ACHN (cell line): ENCODE data around the gene CACNB2.
A peak's percentile ranks its signal among the peaks of the same experiment; 100 is the strongest.

Source experiments
- DNase-seq: peaks from one replicate; pipeline ENCODE4 v3.0.0-alpha.2; 2015
- in situ Hi-C: cut with HindIII; loops from 2 replicates; pipeline ENCODE4 v1.10.0; 2017; ENCODE audit warnings: low sequenced_read_pairs, low pct_ligation_motif_present, low pct_unique_long_range_greater_than_20kb

Gene CACNB2

DNA sequence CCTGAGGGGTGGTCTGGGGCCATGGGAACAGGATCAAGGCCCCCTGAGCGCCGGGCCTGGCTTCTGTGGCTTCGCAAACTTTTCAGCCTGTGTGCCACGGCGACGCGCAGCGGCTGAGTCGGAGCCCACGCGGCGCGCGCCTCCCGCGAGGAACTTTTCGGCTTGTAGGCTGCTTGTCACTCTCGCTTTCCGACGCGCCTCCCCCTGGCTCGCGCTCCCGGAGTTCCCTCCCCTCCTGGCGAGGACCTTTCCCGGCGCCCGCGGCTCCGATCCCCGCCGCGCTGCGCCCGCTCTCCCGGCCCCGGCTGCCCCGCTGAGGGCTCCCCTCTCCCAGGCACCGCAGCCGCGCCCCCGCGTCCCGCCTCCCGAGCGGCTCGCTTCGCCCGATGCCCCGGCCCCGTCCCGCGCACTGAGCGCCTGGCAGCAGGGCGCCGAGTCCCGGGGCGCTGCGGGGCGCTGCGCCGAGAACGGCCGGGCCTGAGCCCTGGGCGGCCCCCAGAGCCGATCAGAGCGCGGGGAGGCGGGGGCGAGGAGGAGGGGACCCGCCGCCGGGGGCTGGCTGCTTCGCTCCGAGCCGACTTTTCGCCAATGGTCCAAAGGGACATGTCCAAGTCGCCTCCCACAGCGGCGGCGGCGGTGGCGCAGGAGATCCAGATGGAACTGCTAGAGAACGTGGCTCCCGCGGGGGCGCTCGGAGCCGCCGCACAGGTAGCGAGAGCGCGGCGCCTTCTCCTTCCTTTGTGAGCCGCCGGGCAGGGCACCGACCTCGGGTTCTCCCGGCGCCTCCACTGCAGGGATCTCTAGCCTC is at the start of gene CACNB2:
CACNB2 (plus strand) TSS at position 276 of the 808 bp plus-strand sequence.
- in situ Hi-C loops = no loop called here
- no peak for DNase-seq

DNA sequence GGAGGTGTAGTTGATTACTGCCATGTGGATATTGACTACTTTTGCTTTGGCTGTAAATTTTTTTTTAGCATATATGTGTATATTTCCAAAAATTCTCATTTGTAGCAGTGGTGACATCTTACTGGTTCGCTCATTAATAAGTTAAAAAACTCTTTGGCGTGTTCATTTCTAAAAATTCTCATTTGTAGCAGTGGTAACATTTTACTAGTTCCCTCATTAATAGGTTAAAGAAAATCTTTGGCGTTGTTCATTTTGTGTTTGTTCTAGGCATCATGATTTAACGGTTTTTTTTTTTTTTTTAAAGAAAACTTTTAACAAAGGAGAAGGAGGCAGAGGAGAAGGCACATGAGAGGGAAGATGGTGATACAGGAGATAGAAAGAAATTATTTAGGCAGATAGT is 45.9 kb upstream of the CACNB2 start:
- in situ Hi-C loops = no loop called here
- DNase-seq = no peak

DNA sequence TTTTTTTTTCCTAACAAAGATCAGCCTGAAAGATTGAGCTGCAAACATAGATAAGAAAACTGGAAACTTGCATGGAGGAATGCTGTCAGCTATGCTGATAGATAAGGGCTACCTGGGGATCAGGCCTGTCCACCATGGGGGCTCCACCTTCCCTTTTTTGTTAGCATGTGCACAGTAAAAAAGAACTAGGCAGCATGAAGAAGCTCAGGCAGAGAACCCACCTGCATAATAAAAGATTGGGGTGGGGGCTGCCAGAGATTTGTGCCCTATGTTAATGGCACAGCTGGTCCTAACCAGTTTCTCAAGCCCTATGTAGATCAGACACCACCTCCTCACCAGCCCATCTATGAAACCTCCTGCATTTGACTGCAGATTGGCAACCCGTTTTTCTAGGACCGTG is 45.4 kb upstream of the CACNB2 start:
- DNase-seq = no peak
- in situ Hi-C loops = no loop called here

DNA sequence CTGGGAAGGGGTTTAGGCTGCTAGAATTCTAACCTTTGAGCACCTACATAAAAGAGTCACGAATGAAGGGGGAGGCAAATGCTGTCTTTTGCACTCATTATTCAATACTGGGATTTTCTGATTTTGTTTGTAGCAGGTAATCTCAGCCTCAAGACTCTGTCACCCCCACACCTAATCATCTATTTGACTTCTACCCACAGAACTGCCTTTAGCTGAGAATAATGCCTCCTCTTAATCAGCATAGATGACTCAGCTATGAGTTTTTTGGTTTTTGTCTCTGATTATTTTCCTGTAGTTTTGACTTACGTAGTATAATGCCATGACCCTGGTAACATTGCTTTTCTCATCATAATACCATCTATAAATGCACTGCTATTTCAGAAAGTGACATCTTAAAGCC is 42.7 kb upstream of the CACNB2 start:
- in situ Hi-C loops = no loop called here
- DNase-seq = no peak

DNA sequence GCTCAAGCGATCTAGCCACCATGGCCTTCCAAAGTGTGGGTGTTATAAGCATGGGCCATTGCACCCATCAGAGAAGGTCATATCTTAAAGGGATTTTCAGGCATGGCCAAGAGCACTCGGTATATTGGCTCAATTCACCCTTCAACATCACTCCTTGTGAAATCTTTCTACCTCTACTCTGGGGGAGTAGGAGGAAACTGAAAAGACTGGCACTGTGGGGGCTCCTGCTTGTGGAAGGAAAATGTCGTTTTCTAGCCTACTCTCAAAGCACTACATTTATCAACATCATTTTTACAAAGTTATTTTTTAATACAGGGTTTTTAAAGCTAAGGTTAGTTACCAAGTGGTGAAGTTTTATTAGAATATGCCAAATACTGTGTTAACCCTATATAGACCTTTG is 42.0 kb upstream of the CACNB2 start:
- in situ Hi-C loops = no loop called here
- no peak for DNase-seq

DNA sequence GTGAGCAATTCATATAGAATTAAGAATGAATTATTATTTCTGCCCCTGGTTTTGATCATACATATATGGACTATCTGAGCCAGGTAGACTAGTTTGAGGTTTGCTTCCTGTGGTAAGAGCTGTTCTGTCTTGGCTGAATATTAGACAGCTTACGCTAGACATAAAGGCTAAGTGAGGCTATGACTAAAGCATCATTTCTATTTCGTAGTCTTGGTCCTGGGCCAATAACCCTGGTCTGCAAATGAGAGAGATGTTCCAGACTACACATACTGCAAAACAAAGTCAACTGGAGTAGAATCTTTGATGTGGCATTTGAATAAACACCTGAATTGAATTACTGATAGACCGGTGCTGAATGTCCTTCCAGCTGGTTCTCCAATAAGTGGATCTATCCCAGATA is 40.8 kb upstream of the CACNB2 start:
- in situ Hi-C loops = no loop called here
- DNase-seq = no peak

DNA sequence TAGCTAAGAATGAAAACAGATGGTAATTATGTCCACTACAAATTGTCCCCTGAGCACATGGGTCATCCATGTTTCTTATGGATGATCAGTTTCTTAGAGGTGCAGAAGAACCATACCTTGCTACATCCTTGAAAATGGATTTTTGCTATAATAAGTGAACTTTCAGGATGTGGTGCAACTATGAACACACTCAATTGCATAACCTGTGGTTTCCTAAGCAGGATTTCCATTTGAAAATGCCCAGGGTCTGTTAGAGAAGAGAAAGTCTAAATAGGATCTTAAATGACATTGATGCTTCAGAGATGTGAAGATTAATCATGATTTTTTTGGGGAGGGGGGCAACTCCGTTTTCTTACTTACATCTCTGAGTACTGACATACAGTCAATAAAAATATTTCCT is 39.6 kb upstream of the CACNB2 start:
- in situ Hi-C loops = no loop called here
- DNase-seq = no peak

DNA sequence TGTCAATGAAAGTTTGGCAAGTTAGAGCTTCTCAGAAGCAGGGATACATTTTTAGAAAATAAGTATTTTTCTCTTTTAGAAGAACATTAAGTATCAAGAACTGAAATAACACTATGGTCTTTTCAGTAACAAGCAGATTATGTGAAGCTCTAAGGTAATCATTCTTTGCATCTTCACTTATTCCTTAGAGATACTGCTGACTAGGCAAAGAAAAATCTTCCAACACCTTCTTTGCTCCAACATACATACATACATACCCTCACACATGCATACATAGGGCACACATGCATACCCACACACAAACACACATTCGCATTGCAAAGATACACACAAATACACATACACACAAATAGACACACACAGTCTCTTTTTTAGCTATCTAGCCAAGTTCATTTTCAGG is 37.8 kb upstream of the CACNB2 start:
- no peak for DNase-seq
- in situ Hi-C loops = no loop called here

DNA sequence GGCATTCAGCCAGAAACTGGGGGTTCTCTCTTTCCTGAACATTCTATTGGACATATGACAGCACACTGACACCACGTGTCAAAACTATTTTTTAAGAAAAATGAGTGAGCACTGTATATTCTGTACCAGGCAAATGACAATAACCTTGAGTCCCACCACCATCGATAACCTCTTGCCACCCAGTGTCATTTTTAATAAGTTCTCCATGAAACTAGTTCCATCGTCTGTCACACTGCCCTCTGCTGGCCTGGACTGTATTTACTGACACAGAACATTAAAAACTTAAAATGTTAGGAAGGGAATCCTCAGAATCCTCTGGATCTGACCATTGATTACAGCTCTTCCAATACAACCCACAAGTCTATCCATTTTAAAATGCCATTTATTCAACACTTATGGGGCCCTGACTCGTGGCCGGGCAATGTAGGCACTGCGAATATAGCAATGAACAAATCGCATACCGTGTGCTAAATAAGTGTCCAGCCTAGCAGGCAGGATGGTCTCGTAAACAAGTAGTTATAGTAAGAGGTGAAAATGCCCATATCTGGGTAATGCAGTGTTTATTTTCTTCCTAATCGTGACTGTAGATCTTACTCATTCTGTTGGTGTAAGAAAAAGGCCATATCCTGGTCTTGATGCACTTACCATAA is 35.9 kb upstream of the CACNB2 start:
- DNase-seq = peak; percentile 42
- in situ Hi-C loops = no loop called here

DNA sequence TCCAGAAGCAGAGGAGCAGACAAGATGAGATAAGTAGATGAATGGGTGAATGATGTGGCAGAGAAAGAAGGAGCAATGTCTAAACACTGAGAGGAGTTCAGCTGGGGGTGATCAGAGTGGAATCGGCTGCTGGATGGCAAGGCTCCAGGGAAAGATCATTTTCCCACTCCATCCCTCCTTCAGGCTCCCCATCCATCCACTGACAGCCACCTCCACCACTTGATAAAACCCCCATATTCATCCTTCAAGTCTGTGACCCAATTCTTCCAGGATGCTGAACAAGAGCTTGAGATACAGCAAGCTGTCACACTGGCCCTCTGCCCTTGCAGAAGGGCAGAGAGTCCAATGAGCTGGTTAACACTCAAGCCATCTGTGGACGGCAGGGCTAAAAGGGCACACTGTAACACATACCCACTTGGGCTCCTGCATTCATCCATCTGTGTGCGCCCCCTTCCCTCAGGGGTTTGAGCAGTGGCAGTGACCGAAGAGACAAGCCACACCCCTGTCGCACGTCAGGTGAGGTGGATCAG is 30.8 kb upstream of the CACNB2 start:
- in situ Hi-C loops = no loop called here

DNA sequence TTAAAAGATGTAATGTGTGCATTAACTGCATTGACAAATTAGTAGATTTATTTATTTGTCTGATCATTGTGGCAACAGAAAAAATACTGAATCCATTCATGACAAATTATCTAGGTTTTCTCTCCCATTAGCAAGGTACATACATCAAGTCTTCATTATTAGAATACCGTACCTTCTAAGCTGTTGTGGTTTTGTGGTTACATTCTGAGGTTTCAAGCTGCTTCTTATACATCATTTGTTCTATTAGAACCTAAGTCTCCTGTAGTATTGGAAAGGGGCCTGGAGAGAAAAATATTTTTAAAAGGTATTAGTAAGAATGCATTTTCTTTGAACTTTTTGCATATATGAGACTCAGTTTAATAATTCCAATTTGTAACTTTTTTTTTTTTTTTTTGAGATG is 26.3 kb upstream of the CACNB2 start:
- DNase-seq = no peak
- in situ Hi-C loops = no loop called here

More for the DNA sequence above, 30.8 kb upstream of the CACNB2 start:
- no peak for DNase-seq

DNA sequence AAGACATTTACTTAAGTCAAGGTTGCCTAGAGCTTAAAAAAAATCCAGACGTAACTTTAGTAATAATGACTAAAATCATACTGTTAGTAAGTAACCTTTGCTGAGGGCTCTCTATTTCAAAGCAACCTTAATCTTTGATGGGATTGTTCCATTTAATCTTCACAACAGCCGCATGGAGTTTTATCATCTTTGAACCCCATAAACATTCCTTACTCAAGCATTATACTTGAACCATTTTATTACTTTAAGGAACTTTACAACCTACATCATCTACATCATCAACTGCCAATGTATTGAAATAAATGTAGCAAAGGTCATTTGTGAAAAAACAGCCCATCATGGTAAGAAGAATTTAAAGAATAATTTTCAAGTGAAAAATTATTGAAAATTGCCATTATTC is 22.9 kb upstream of the CACNB2 start:
- in situ Hi-C loops = no loop called here
- DNase-seq = no peak

DNA sequence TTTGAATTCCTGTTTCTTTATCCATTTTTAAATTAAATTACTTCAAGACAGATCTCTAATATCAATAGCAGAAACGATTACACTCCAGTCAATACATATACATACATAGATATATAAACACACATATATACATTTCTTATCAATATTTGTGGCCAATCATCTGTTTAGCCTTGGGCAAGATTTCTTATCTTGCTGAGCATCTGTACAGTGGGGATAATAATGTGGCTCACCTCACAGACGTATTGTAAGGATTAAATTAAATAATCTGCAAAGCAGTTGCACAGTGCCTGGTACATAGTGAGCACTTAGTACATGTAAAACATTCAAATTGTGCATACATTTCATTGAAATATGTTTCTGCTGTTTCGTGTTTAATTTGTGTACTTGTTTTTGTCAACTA is 17.5 kb upstream of the CACNB2 start:
- in situ Hi-C loops = no loop called here
- DNase-seq = no peak

DNA sequence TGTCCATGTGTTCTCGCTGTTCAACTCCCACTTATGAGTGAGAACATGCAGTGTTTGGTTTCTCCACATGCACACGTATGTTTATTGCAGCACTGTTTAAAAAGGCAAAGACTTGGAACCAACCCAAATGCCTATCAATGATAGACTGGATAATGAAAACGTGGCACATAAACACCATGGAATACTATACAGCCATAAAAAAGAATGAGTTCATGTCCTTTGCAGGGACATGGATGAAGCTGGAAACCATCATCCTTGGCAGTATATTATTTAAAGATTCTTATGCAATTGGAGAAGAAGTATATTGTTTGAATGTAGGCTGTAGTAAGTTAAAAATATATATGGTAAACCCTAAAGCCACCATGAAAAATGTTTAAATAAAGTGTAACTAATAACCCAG is 7.2 kb upstream of the CACNB2 start:
- DNase-seq = no peak
- in situ Hi-C loops = no loop called here

DNA sequence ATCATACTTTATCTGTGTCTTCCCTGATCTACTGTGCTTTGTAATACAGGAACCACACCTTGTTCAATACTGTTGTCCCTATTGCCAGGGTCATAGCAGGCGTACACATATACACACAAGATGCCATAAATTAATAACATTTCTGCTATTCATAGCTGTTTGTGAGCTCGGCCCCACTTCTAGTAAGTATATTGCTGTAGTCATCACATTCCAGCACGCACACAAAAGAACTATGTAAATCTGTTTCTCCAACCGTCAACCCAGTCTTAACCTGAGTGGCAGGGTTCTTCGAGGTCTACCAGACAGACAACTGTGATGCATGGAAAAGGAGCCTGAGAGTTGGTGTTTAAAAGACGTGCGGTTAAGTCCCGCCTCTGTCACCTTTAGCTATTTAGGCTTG is 5.7 kb upstream of the CACNB2 start:
- DNase-seq = no peak
- in situ Hi-C loops = no loop called here

DNA sequence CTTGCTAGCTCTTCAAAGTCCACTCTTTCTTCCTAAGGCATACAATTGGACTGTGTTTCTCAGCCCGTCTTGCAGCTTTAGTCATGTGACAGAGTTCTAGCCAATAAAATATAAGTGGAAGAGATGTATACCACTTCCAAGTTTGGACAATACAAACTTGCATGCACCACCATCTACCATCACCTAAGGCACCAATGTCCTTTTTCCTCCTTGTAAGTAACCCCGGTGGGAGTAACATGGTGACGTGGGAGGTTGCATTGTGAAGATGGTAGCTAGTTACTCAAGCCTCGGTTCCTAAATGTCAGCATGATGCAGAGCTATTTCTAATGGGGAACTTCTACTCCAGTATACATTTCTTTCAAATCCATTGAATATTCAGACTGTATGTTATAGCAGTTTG is 5.3 kb upstream of the CACNB2 start:
- in situ Hi-C loops = no loop called here
- DNase-seq = no peak

DNA sequence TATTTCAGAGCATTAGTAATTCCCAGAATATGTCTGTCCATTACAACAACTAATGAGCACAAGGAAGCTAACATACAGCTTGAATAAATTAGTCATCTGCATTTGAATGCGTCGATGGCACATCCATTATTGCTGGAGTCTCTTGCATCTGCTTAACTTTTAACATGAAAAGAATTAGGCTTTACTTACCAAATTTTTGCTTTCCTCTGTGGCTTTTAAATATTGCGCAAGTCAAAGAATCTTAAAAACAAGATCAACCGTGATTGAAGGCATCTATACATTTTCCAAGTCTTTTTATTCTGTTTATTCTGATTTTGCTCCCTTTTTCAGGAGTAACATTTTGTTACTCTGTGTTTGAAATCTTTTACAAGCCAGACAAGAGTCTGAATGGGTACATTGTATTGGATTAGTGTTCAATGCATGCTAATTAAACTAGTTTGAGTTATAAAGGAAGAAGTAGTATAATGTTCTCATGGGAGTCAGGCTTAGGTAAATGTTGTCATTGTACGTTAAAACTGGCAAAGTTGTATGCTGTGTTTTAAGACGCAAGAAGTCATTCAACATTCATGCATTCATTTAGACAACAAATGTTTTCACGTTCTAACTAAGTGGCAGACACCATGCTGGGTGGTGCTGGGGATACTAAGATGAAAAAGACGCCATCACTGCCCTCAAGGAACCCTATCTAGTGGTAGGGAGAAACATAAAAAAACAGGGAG is 4.0 kb upstream of the CACNB2 start:
- in situ Hi-C loops = no loop called here

DNA sequence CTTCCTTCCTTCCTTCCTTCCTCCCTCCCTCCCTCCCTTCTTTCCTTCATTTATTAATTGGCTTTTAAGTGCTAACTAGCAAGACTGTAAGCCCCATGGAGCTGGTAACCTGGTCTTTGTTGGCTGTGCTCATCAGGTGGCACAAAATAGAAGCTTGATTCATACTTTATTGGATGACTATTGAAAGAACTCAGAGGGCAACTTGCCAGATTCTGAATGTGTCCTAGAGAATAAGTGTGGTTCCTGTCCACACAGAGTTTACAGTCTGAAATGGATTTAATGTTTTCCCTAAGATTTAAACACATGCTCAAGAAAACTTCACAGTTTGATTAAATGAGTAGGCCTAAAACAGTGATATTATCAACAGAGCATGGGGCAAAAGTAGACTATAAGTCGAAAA is 3.1 kb upstream of the CACNB2 start:
- no peak for DNase-seq
- in situ Hi-C loops = no loop called here

More for the DNA sequence above, 4.0 kb upstream of the CACNB2 start:
- DNase-seq = no peak
